Neural progenitor cell (in vitro differentiated cells): Measurements from ENCODE around the gene SEMA3E. TPM values are rescaled to one million over a fixed set of nuclear protein-coding genes. Genes with fewer than 3 reads are reported as not detected.
"Not testable (repeated sequence)": the region's sequence is repeated elsewhere in the genome, so short reads cannot be mapped to it uniquely, and the experiment has no call there.

Source experiments
- DNase-seq: peaks from one replicate; pipeline ENCODE4 v3.0.0-alpha.2; 2016; ENCODE audit warnings: low spot score
- H2AFZ ChIP-seq: fragments of 200-600 bp; sonication (generic); replicated peaks from 2 replicates; pipeline ENCODE4 v1.6.1; 2016; ENCODE audit warnings: antibody characterized with exemption
- H3F3A ChIP-seq: fragments of 200-600 bp; sonication (generic); 2 replicates; pipeline ENCODE4 v1.6.1; 2016; ENCODE audit warnings: antibody characterized with exemption, low read depth
- H3K27ac ChIP-seq: fragments of 200-600 bp; sonication (generic); 2 replicates; pipeline ENCODE4 v1.5.1; 2016; ENCODE audit warnings: mild to moderate bottlenecking
- H3K27me3 ChIP-seq: fragments of 200-600 bp; sonication (generic); 2 replicates; pipeline ENCODE4 v1.6.1; 2016; ENCODE audit warnings: mild to moderate bottlenecking, moderate library complexity
- H3K36me3 ChIP-seq: fragments of 200-600 bp; sonication (generic); 2 replicates; pipeline ENCODE4 v1.5.1; 2016
- H3K4me1 ChIP-seq: fragments of 200-600 bp; sonication (generic); 2 replicates; pipeline ENCODE4 v1.6.1; 2016; ENCODE audit warnings: mixed run types
- H3K4me2 ChIP-seq: fragments of 200-600 bp; sonication (generic); 2 replicates; pipeline ENCODE4 v1.6.1; 2016
- H3K4me3 ChIP-seq: fragments of 200-600 bp; sonication (generic); 2 replicates; pipeline ENCODE4 v1.5.1; 2016
- H3K79me2 ChIP-seq: fragments of 200-600 bp; sonication (generic); 2 replicates; pipeline ENCODE4 v1.6.1; 2016; ENCODE audit warnings: low read depth
- H3K9ac ChIP-seq: fragments of 200-600 bp; sonication (generic); 2 replicates; pipeline ENCODE4 v1.6.1; 2016
- H3K9me3 ChIP-seq: fragments of 200-600 bp; sonication (generic); 2 replicates; pipeline ENCODE4 v1.5.1; 2016; ENCODE audit warnings: low read depth
- H4K20me1 ChIP-seq: fragments of 200-600 bp; sonication (generic); 2 replicates; pipeline ENCODE4 v1.6.1; 2016; ENCODE audit warnings: low read depth
- H3K27ac Mint-ChIP-seq: 3 replicates; pipeline ENCODE4 v1.8.0; 2021; ENCODE audit warnings: mixed read lengths
- H3K27me3 Mint-ChIP-seq: 2 replicates; pipeline ENCODE4 v1.8.0; 2022; ENCODE audit warnings: low read depth, mild to moderate bottlenecking, inconsistent platforms, moderate library complexity, mixed read lengths; ENCODE audit not compliant: insufficient read depth
- H3K36me3 Mint-ChIP-seq: 3 replicates; pipeline ENCODE4 v1.8.0; 2021; ENCODE audit warnings: mixed read lengths
- H3K4me1 Mint-ChIP-seq: 3 replicates; pipeline ENCODE4 v1.8.0; 2021; ENCODE audit warnings: mixed read lengths
- H3K4me3 Mint-ChIP-seq: 3 replicates; pipeline ENCODE4 v1.8.0; 2021; ENCODE audit warnings: mild to moderate bottlenecking, moderate library complexity, mixed read lengths
- H3K9me3 Mint-ChIP-seq: 3 replicates; pipeline ENCODE4 v1.8.0; 2020; ENCODE audit warnings: mixed read lengths
- CTCF ChIP-seq: fragments of 200-600 bp; sonication (generic); IDR thresholded peaks from 2 replicates; pipeline ENCODE4 v1.5.1; 2017; ENCODE audit warnings: antibody characterized with exemption, mild to moderate bottlenecking
- EZH2 ChIP-seq: fragments of 200-600 bp; sonication (generic); IDR thresholded peaks from 2 replicates; pipeline ENCODE4 v1.6.1; 2017; ENCODE audit warnings: antibody characterized with exemption, mild to moderate bottlenecking, moderate library complexity
- EZH2phosphoT487 ChIP-seq: fragments of 200-600 bp; sonication (generic); IDR thresholded peaks from 2 replicates; pipeline ENCODE4 v1.6.1; 2017; ENCODE audit warnings: antibody characterized with exemption
- total RNA-seq: library from RNA; depleted of rRNA; stranded (reverse); fragments of >200 nt; gene quantifications from 2 replicates; pipeline ENCODE4 v1.2.3, GENCODE V29; 2015; ENCODE audit warnings: low replicate concordance

SEMA3E gene
- total RNA-seq, 1 donor from 2014 or later = 5.5 TPM

- Histone ChIP-seq H4K20me1 (no peaks in the 10 kb centered on the region), H3K9me3 (no peaks in the 10 kb centered on the region), H3K9ac (no peak overlapping the region), H3K27ac (no peak overlapping the region), H3K4me2 (no peak overlapping the region), H3F3A (peaks cover 9% of the 10 kb centered on the region), H3K79me2 (no peaks in the 10 kb centered on the region), H3K36me3 (no peaks in the 10 kb centered on the region), H3K4me3 (no peak overlapping the region), H3K27me3 (no peaks in the 10 kb centered on the region), H2AFZ (no peak overlapping the region), H3K4me1 (peaks cover 32% of the 10 kb centered on the region)
- TF ChIP-seq EZH2phosphoT487 (no peak), EZH2 (no peak)
- H3K36me3 Mint-ChIP-seq = no peaks in the 10 kb centered on the region
- H3K27me3 Mint-ChIP-seq = no peaks in the 10 kb centered on the region
- no peaks in the 10 kb centered on the region for H3K9me3 Mint-ChIP-seq
- H3K4me1 Mint-ChIP-seq = peaks cover 10% of the 10 kb centered on the region
- DNase-seq = no peak
- no peak overlapping the region for H3K27ac Mint-ChIP-seq
- H3K4me3 Mint-ChIP-seq = no peak overlapping the region
These were observed 32.4 kb upstream of the SEMA3E start for GRCh38 chr7:83681200-83681778.

- H4K20me1 ChIP-seq = no peaks in the 10 kb centered on the region
- H3K27me3 Mint-ChIP-seq = peaks cover 4% of the 10 kb centered on the region
- no peak overlapping the region for H3K27ac ChIP-seq
- H3K79me2 ChIP-seq = no peaks in the 10 kb centered on the region
- peak overlapping the region; percentile 51 for H2AFZ ChIP-seq
- H3K4me1 Mint-ChIP-seq = peaks cover 3% of the 10 kb centered on the region
- no peaks in the 10 kb centered on the region for H3K9me3 ChIP-seq
- TF ChIP-seq CTCF (no peak), EZH2phosphoT487 (no peak), EZH2 (no peak)
- no peak for DNase-seq
- peaks cover 15% of the 10 kb centered on the region for H3K4me1 ChIP-seq
- H3F3A ChIP-seq = peaks cover 16% of the 10 kb centered on the region
- H3K27me3 ChIP-seq = no peaks in the 10 kb centered on the region
- H3K4me3 Mint-ChIP-seq = no peak overlapping the region
- no peak overlapping the region for H3K9ac ChIP-seq
- no peak overlapping the region for H3K27ac Mint-ChIP-seq
- no peak overlapping the region for H3K4me3 ChIP-seq
- peaks cover 2% of the 10 kb centered on the region for H3K36me3 Mint-ChIP-seq
- no peak overlapping the region for H3K4me2 ChIP-seq
- no peaks in the 10 kb centered on the region for H3K36me3 ChIP-seq
- peaks cover 7% of the 10 kb centered on the region for H3K9me3 Mint-ChIP-seq
These were observed 28.4 kb upstream of the SEMA3E start for GRCh38 chr7:83677180-83677866.

- H4K20me1 ChIP-seq, H3K27me3 ChIP-seq, H3K27me3 Mint-ChIP-seq, DNase-seq, H3K4me1 Mint-ChIP-seq, H3K27ac Mint-ChIP-seq, H3K9me3 ChIP-seq, H3K79me2 ChIP-seq, H3K4me3 Mint-ChIP-seq, H3K4me2 ChIP-seq, H3K4me3 ChIP-seq, H3K36me3 Mint-ChIP-seq, H3K9me3 Mint-ChIP-seq, H3K9ac ChIP-seq, H3K36me3 ChIP-seq, H2AFZ ChIP-seq: not testable (repeated sequence)
- peaks cover 44% of the 10 kb centered on the region for H3K4me1 ChIP-seq
- peak overlapping the region; percentile 84 for H3K27ac ChIP-seq
- peaks cover 31% of the 10 kb centered on the region for H3F3A ChIP-seq
These were observed 24.4 kb upstream of the SEMA3E start for GRCh38 chr7:83673291-83673690.

GRCh38 chr7:83672157-83672556 is 23.2 kb upstream of the SEMA3E start:
- H3K27ac Mint-ChIP-seq = no peak overlapping the region
- Histone ChIP-seq H3K27me3 (no peaks in the 10 kb centered on the region), H3K27ac (peak overlapping the region; percentile 84)

More at GRCh38 chr7:83672157-83672556, 23.2 kb upstream of the SEMA3E start:
- Histone ChIP-seq H3K79me2 (no peaks in the 10 kb centered on the region), H3K9me3 (no peaks in the 10 kb centered on the region), H3K36me3 (no peaks in the 10 kb centered on the region), H3K4me1 (peaks cover 39% of the 10 kb centered on the region), H3F3A (peaks cover 35% of the 10 kb centered on the region), H4K20me1 (no peaks in the 10 kb centered on the region), H3K4me2 (peak overlapping the region; percentile 63), H3K4me3 (no peak overlapping the region), H3K9ac (no peak overlapping the region), H2AFZ (no peak overlapping the region)
- peak; percentile 72 for DNase-seq
- Mint-ChIP-seq H3K27me3 (peaks cover 4% of the 10 kb centered on the region), H3K9me3 (peaks cover 7% of the 10 kb centered on the region), H3K36me3 (peaks cover 2% of the 10 kb centered on the region), H3K4me3 (no peak overlapping the region), H3K4me1 (peaks cover 4% of the 10 kb centered on the region)
- no peak for TF ChIP-seq CTCF
